Muscle layer of colon (tissue), 2 donors: Measurements from ENCODE around the gene ETFBKMT.

ENCODE experiments used
- H3K27ac ChIP-seq: one replicate; pipeline ENCODE4 v1.7.0; 2013; ENCODE audit warnings: low read depth, mild to moderate bottlenecking, low read length, moderate library complexity
- H3K27me3 ChIP-seq, 2 donors: one replicate each; pipeline ENCODE4 v1.7.0; 2013; ENCODE audit warnings: low read length in 2 of 2, mild to moderate bottlenecking in 2 of 2; ENCODE audit not compliant: insufficient read depth in 2 of 2, control insufficient read depth in 1 of 2
- H3K36me3 ChIP-seq: one replicate; pipeline ENCODE4 v1.7.0; 2013; ENCODE audit warnings: mild to moderate bottlenecking, low read length; ENCODE audit not compliant: insufficient read depth
- H3K4me1 ChIP-seq: one replicate; pipeline ENCODE4 v1.7.0; 2013; ENCODE audit warnings: mild to moderate bottlenecking, low read length; ENCODE audit not compliant: insufficient read depth
- H3K4me3 ChIP-seq, 2 donors: one replicate each; pipeline ENCODE4 v1.7.0; 2013; ENCODE audit warnings: low read length in 2 of 2, low read depth in 1 of 2, mild to moderate bottlenecking in 1 of 2, moderate library complexity in 1 of 2
- H3K9ac ChIP-seq: one replicate; pipeline ENCODE4 v1.7.0; 2013; ENCODE audit warnings: low read length
- H3K9me3 ChIP-seq: one replicate; pipeline ENCODE4 v1.7.0; 2013; ENCODE audit warnings: mild to moderate bottlenecking, low read length
- donor health status: abdominal sarcoma.
- donor health status: Adenocarcinoma of cecum.

Gene ETFBKMT, protein sequence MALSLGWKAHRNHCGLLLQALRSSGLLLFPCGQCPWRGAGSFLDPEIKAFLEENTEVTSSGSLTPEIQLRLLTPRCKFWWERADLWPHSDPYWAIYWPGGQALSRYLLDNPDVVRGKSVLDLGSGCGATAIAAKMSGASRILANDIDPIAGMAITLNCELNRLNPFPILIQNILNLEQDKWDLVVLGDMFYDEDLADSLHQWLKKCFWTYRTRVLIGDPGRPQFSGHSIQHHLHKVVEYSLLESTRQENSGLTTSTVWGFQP

DNA sequence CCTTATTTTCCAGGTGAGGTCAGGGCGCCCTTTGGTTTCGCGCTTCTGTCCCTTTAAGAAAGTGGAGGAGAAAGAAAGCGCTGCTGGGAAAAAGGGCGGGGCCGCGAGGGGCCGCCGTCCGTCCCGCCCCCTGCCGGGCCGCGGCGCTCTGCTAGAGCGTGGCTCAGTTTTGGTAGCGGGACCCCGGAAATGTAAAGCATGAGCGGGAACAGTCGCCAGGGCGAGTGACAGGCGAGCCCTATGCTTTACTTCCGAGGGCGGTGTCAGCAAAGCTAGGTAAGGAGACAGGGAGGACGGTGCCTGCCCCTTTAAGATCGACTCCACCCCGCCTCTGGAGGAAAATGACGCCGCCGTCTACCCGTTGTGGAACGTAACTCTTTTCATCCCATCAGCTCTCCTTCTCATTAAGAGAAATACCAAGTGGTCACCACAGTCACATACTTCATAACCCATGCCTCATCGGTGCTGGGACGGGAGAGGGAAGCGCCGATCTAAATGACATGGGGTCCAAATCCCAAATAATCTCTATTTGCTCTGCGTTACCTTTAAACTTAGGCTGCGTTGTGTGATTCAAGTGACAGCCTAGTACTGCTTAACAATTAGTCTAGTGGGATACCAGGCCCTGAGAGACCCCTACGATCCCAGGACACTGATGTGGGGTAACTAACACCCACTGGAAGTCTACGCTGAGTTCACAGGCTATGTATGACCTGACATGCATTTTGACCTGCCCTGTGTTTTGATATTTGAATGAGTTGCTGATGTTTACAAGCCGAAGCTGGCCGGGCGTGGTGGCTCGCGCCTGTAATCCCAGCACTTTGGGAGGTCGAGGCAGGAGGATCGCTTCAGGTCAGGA lies at the start of gene ETFBKMT:
ETFBKMT (plus strand) TSS at position 602 of the 856 bp plus-strand sequence. CDS start 2,266 bp downstream, outside the sequence.
- Histone ChIP-seq H3K9me3 (no peaks in the 10 kb centered on the region), H3K27ac (peak within 1 kb of the TSS; percentile 95), H3K9ac (peak within 1 kb of the TSS; percentile 92), H3K4me3 (peak within 1 kb of the TSS; percentile 51 to 96), H3K4me1 (peaks cover 4% of the 10 kb centered on the region), H3K36me3 (no peaks in the 10 kb centered on the region), H3K27me3 (no peaks in the 10 kb centered on the region)

GRCh38 chr12:31612819-31613218 lies 46.7 kb upstream of the ETFBKMT start:
- Histone ChIP-seq H3K9ac (no peak overlapping the region), H3K36me3 (no peaks in the 10 kb centered on the region), H3K4me1 (no peaks in the 10 kb centered on the region)

GRCh38 chr12:31618228-31619025 lies 41.1 kb upstream of the ETFBKMT start:
- H3K27me3 ChIP-seq = no peaks in the 10 kb centered on the region
- H3K36me3 ChIP-seq = no peaks in the 10 kb centered on the region
- no peak overlapping the region for H3K9ac ChIP-seq
- H3K9me3 ChIP-seq = no peaks in the 10 kb centered on the region
- no peak overlapping the region for H3K27ac ChIP-seq
- no peak overlapping the region for H3K4me3 ChIP-seq
- H3K4me1 ChIP-seq = no peaks in the 10 kb centered on the region

More at GRCh38 chr12:31612819-31613218, 46.7 kb upstream of the ETFBKMT start:
- H3K9me3 ChIP-seq = no peaks in the 10 kb centered on the region
- H3K4me3 ChIP-seq = no peak overlapping the region
- no peaks in the 10 kb centered on the region for H3K27me3 ChIP-seq
- H3K27ac ChIP-seq = no peak overlapping the region

DNA sequence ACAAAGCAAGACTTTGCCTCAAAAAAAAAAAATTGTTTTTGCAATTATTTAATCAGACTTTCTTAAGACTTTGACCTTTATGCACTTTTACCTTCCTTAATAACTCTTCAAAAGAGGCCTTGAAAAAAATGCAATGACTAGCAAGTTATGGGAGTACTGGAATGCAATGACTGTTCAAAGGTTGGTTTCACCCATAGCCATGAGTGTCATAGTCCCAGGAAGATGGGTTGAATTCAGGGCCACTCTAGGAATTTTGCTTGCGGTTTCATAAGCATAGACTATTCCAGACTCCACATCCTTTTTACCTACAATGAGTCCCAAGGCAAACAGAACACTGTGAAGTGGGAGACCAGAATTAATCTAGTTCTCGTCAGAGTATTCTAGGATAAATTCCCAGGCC lies 39.2 kb upstream of the ETFBKMT start:
- H3K4me1 ChIP-seq = no peaks in the 10 kb centered on the region
- H3K36me3 ChIP-seq = no peaks in the 10 kb centered on the region
- H3K9me3 ChIP-seq = no peaks in the 10 kb centered on the region
- H3K4me3 ChIP-seq = no peak overlapping the region
- no peak overlapping the region for H3K27ac ChIP-seq
- no peak overlapping the region for H3K9ac ChIP-seq
- no peaks in the 10 kb centered on the region for H3K27me3 ChIP-seq

DNA sequence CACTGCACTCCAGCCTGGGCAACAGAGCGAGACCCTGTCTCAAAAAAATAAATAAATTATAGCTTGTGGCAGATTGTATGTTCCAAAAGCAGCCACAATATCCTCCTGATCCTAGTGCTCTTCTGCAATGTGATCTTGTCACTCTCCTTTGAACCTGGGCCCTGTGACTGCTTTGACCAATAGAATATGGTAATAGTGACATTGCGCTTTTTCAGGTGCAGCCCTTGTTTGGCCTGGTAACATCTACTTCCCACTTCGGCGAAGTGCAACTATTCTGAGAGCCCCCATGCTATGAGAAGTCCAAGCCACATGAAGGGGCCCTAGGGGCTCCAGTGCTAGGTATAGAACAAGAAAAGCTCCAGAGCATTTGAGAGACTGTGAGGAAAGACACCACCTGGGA lies 37.5 kb upstream of the ETFBKMT start:
- Histone ChIP-seq H3K4me1 (no peaks in the 10 kb centered on the region), H3K4me3 (no peak overlapping the region), H3K27me3 (no peaks in the 10 kb centered on the region), H3K27ac (no peak overlapping the region), H3K9me3 (no peaks in the 10 kb centered on the region), H3K36me3 (no peaks in the 10 kb centered on the region), H3K9ac (no peak overlapping the region)

DNA sequence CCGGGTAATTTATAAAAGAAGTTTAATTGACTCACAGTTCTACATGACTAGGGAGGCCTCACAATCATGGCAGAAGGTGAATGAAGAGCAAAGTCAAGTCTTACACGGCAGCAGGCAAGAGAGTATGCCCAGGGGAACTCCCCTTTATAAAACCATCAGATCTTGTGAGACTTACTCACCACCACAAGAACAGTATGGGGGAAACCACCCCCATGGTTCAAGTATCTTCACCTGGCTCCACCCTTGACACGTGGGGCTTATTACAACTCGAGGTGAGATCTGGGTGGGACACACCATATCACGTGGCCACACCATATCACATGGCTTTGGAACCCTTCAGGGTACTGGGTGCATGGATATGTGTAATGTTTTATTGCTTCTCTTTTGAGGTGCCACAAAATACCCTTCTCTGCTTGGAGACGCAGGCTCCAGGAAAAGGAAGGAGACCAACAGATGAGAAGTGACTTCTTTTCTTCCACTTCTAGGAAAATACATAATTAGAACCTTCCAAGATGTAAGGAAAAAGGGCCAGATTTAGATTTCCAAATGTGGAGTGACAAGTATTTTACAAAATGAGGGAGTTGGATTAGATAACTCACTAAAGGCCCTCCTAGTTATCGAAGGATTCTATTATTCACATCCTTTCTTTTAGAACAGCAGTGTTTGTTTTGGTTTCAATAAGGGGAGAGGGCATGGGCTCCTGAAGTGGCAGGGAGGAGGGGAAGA lies 33.1 kb upstream of the ETFBKMT start:
- no peaks in the 10 kb centered on the region for H3K27me3 ChIP-seq
- H3K9ac ChIP-seq = no peak overlapping the region
- no peak overlapping the region for H3K27ac ChIP-seq
- no peaks in the 10 kb centered on the region for H3K36me3 ChIP-seq
- H3K4me1 ChIP-seq = peaks cover 9% of the 10 kb centered on the region
- H3K9me3 ChIP-seq = no peaks in the 10 kb centered on the region
- H3K4me3 ChIP-seq = no peak overlapping the region

GRCh38 chr12:31627456-31628054 lies 31.9 kb upstream of the ETFBKMT start:
- Histone ChIP-seq H3K27me3 (no peaks in the 10 kb centered on the region), H3K4me3 (no peak overlapping the region), H3K4me1 (peaks cover 9% of the 10 kb centered on the region), H3K9ac (no peak overlapping the region), H3K27ac (no peak overlapping the region), H3K36me3 (no peaks in the 10 kb centered on the region), H3K9me3 (no peaks in the 10 kb centered on the region)

GRCh38 chr12:31629756-31630732 lies 29.4 kb upstream of the ETFBKMT start:
- Histone ChIP-seq H3K27ac (no peak overlapping the region), H3K27me3 (no peaks in the 10 kb centered on the region), H3K36me3 (no peaks in the 10 kb centered on the region), H3K9ac (no peak overlapping the region), H3K4me1 (peaks cover 9% of the 10 kb centered on the region), H3K9me3 (no peaks in the 10 kb centered on the region), H3K4me3 (no peak overlapping the region)

GRCh38 chr12:31631023-31631724 lies 28.3 kb upstream of the ETFBKMT start:
- Histone ChIP-seq H3K27me3 (no peaks in the 10 kb centered on the region), H3K9ac (no peak overlapping the region), H3K9me3 (no peaks in the 10 kb centered on the region), H3K27ac (no peak overlapping the region), H3K4me1 (peaks cover 9% of the 10 kb centered on the region), H3K4me3 (no peak overlapping the region), H3K36me3 (no peaks in the 10 kb centered on the region)
